H9 (cell line): ENCODE measurements around the gene GRIK4. TPM values are rescaled to one million over a fixed set of nuclear protein-coding genes. Genes with fewer than 3 reads are reported as not detected.

Experiments used
- DNase-seq: peaks from one replicate; pipeline ENCODE4 v3.0.0-alpha.2; 2017
- H2AFZ ChIP-seq: one replicate; pipeline ENCODE4 v1.6.1; 2013; ENCODE audit warnings: mild to moderate bottlenecking, low read length, control low read depth, moderate library complexity
- H2AK5ac ChIP-seq: 2 replicates; pipeline ENCODE4 v1.6.1; 2013; ENCODE audit warnings: low read length, control low read depth, mixed read lengths; ENCODE audit not compliant: insufficient read length
- H2BK120ac ChIP-seq: one replicate; pipeline ENCODE4 v1.6.1; 2013; ENCODE audit warnings: low read depth, mild to moderate bottlenecking, low read length, control low read depth, inconsistent platforms; ENCODE audit not compliant: poor library complexity, severe bottlenecking
- H2BK12ac ChIP-seq: 2 replicates; pipeline ENCODE4 v1.6.1; 2013; ENCODE audit warnings: low read length, control low read depth, mixed read lengths, low read depth; ENCODE audit not compliant: insufficient read length
- H2BK15ac ChIP-seq: 2 replicates; pipeline ENCODE4 v1.6.1; 2013; ENCODE audit warnings: low read depth, low read length, control low read depth
- H2BK20ac ChIP-seq: one replicate; pipeline ENCODE4 v1.6.1; 2013; ENCODE audit warnings: low read depth, mild to moderate bottlenecking, low read length, control low read depth, inconsistent platforms; ENCODE audit not compliant: poor library complexity, severe bottlenecking
- H2BK5ac ChIP-seq: 2 replicates; pipeline ENCODE4 v1.6.1; 2013; ENCODE audit warnings: low read length, control low read depth, mixed read lengths; ENCODE audit not compliant: insufficient read length
- H3K14ac ChIP-seq: 2 replicates; pipeline ENCODE4 v1.6.1; 2013; ENCODE audit warnings: low read length, control low read depth; ENCODE audit not compliant: insufficient read depth
- H3K18ac ChIP-seq: 2 replicates; pipeline ENCODE4 v1.6.1; 2013; ENCODE audit warnings: low read depth, mild to moderate bottlenecking, mixed read lengths, low read length, control low read depth; ENCODE audit not compliant: insufficient read length
- H3K23ac ChIP-seq: 2 replicates; pipeline ENCODE4 v1.6.1; 2013; ENCODE audit warnings: low read length, control low read depth, mixed read lengths, low read depth; ENCODE audit not compliant: insufficient read length
- H3K23me2 ChIP-seq: 2 replicates; pipeline ENCODE4 v1.6.1; 2013; ENCODE audit warnings: low read depth, mild to moderate bottlenecking, mixed read lengths, low read length, control low read depth; ENCODE audit not compliant: insufficient read length, poor library complexity, severe bottlenecking
- H3K27ac ChIP-seq: 2 replicates; pipeline ENCODE4 v1.5.1; 2013; ENCODE audit warnings: low read length, control low read depth, mixed read lengths, low read depth; ENCODE audit not compliant: insufficient read length
- H3K27me3 ChIP-seq: 2 replicates; pipeline ENCODE4 v1.6.1; 2013; ENCODE audit warnings: low read length, control low read depth, inconsistent platforms; ENCODE audit not compliant: insufficient read depth
- H3K4ac ChIP-seq: 2 replicates; pipeline ENCODE4 v1.6.1; 2013; ENCODE audit warnings: low read depth, mild to moderate bottlenecking, control low read depth, inconsistent platforms, low read length, moderate library complexity
- H3K4me1 ChIP-seq: 2 replicates; pipeline ENCODE4 v1.6.1; 2013; ENCODE audit warnings: low read length, control low read depth, inconsistent platforms; ENCODE audit not compliant: insufficient read depth
- H3K4me2 ChIP-seq: 2 replicates; pipeline ENCODE4 v1.6.1; 2013; ENCODE audit warnings: low read length, control low read depth, mixed read lengths; ENCODE audit not compliant: insufficient read length, insufficient read depth
- H3K56ac ChIP-seq: 2 replicates; pipeline ENCODE4 v1.6.1; 2013; ENCODE audit warnings: low read depth, mild to moderate bottlenecking, mixed read lengths, low read length, control low read depth; ENCODE audit not compliant: insufficient read length
- H3K79me1 ChIP-seq: 2 replicates; pipeline ENCODE4 v1.6.1; 2013; ENCODE audit warnings: low read depth, mild to moderate bottlenecking, moderate library complexity, low read length, control low read depth, inconsistent platforms; ENCODE audit not compliant: insufficient read depth, poor library complexity, severe bottlenecking
- H3K79me2 ChIP-seq: 2 replicates; pipeline ENCODE4 v1.6.1; 2013; ENCODE audit warnings: low read length, control low read depth, inconsistent platforms; ENCODE audit not compliant: insufficient read depth
- H3K9ac ChIP-seq: 2 replicates; pipeline ENCODE4 v1.6.1; 2013; ENCODE audit warnings: low read length, control low read depth, mixed read lengths; ENCODE audit not compliant: insufficient read length; ENCODE audit errors: extremely low read depth
- H3K9me3 ChIP-seq: one replicate; pipeline ENCODE4 v1.6.1; 2013; ENCODE audit warnings: low read depth, low read length, inconsistent platforms; ENCODE audit not compliant: control insufficient read depth
- H3T11ph ChIP-seq: one replicate; pipeline ENCODE4 v1.6.1; 2013; ENCODE audit warnings: mild to moderate bottlenecking, low read length, control low read depth, inconsistent platforms
- H4K20me1 ChIP-seq: one replicate; pipeline ENCODE4 v1.6.1; 2013; ENCODE audit not compliant: control insufficient read depth, insufficient read length, insufficient read depth
- H4K5ac ChIP-seq: 2 replicates; pipeline ENCODE4 v1.6.1; 2013; ENCODE audit warnings: low read depth, mild to moderate bottlenecking, mixed read lengths, low read length, control low read depth; ENCODE audit not compliant: insufficient read length
- H4K8ac ChIP-seq: replicated peaks from 2 replicates; pipeline ENCODE4 v1.6.1; 2013; ENCODE audit warnings: low read length, control low read depth, mixed read lengths, low read depth; ENCODE audit not compliant: insufficient read length
- H4K91ac ChIP-seq: 2 replicates; pipeline ENCODE4 v1.6.1; 2013; ENCODE audit warnings: low read depth, mild to moderate bottlenecking, moderate library complexity, mixed read lengths, low read length, control low read depth; ENCODE audit not compliant: insufficient read length
- H3K27ac Mint-ChIP-seq, 3 experiments: 2 replicates in 2 of 3; 3 replicates in 1 of 3; pipeline ENCODE4 v1.8.0; 2020 to 2021; ENCODE audit warnings: mixed read lengths in 3 of 3, mild to moderate bottlenecking in 1 of 3, moderate library complexity in 1 of 3
- H3K27me3 Mint-ChIP-seq: 2 replicates; pipeline ENCODE4 v1.8.0; 2021; ENCODE audit warnings: low read depth, mild to moderate bottlenecking, moderate library complexity, mixed read lengths
- H3K36me3 Mint-ChIP-seq, 3 experiments: 2 replicates in 2 of 3; 3 replicates in 1 of 3; pipeline ENCODE4 v1.8.0; 2020 to 2021; ENCODE audit warnings: low read depth in 3 of 3, mixed read lengths in 3 of 3; ENCODE audit not compliant: insufficient read depth in 1 of 3
- H3K4me1 Mint-ChIP-seq, 2 experiments: 2 replicates each; pipeline ENCODE4 v1.8.0; 2020; ENCODE audit warnings: mixed read lengths in 2 of 2
- H3K4me3 Mint-ChIP-seq, 2 experiments: 2 replicates in 1 of 2; 3 replicates in 1 of 2; pipeline ENCODE4 v1.8.0; 2020 to 2021; ENCODE audit warnings: mild to moderate bottlenecking in 2 of 2, mixed read lengths in 2 of 2, moderate library complexity in 1 of 2
- H3K9me3 Mint-ChIP-seq, 2 experiments: 2 replicates in 1 of 2; 3 replicates in 1 of 2; pipeline ENCODE4 v1.8.0; 2020; ENCODE audit warnings: mild to moderate bottlenecking in 2 of 2, mixed read lengths in 2 of 2, moderate library complexity in 1 of 2
- WGBS: extraction: QIAGEN DNeasy Blood & Tissue Kit; methylation state at CpG from one replicate; pipeline ENCODE4 v1.1.7; 2013; ENCODE audit warnings: missing lambda C conversion rate, low lambda C conversion rate, mixed read lengths; ENCODE audit not compliant: insufficient read length; ENCODE audit errors: extremely low coverage; 5-methylcytosine and 5-hydroxymethylcytosine counted together
- total RNA-seq: library from RNA; stranded (reverse); gene quantifications from 2 replicates; pipeline ENCODE4 v1.2.1, GENCODE V29; 2021
- TF ChIP-seq, protein P1 (sequence below): fragments of 200-600 bp; sonication (generic); conservative IDR thresholded peaks from 3 replicates; pipeline ENCODE4 v1.8.0; 2021; ENCODE audit warnings: antibody characterized with exemption, mild to moderate bottlenecking

GRIK4 gene
- total RNA-seq, 1 experiment from 2014 or later, result 2.3 TPM

- Histone ChIP-seq H3K27ac (no peak overlapping the region), H3K14ac (no peak overlapping the region), H4K20me1 (no peaks in the 10 kb centered on the region), H3K9me3 (no peaks in the 10 kb centered on the region), H4K8ac (no peak overlapping the region), H2BK12ac (no peak overlapping the region), H2AFZ (no peak overlapping the region), H3K27me3 (no peaks in the 10 kb centered on the region), H4K5ac (no peak overlapping the region), H3K18ac (no peak overlapping the region), H3T11ph (no peak overlapping the region), H3K56ac (no peak overlapping the region), H2BK20ac (no peak overlapping the region), H2BK120ac (no peak overlapping the region), H3K4me1 (peaks cover 5% of the 10 kb centered on the region; the same call in 1 of the 2 replicates), H3K23ac (no peak overlapping the region), H4K91ac (no peak overlapping the region), H2BK5ac (no peak overlapping the region), H3K9ac (no peak overlapping the region), H3K4me2 (no peak overlapping the region), H3K4ac (no peak overlapping the region), H3K79me1 (no peaks in the 10 kb centered on the region), H2AK5ac (no peak overlapping the region), H2BK15ac (no peak overlapping the region), H3K23me2 (no peaks in the 10 kb centered on the region), H3K79me2 (no peaks in the 10 kb centered on the region)
- Mint-ChIP-seq H3K27ac (no peak overlapping the region), H3K27me3 (peaks cover 14% of the 10 kb centered on the region), H3K4me1 (peaks cover 9 to 11% of the 10 kb centered on the region in 2 experiments), H3K4me3 (no peak overlapping the region), H3K9me3 (no peaks in the 10 kb centered on the region), H3K36me3 (no peaks in the 10 kb centered on the region)
- no CpG with 5 or more reads among the region's 11 CpGs for WGBS
- TF ChIP-seq, protein P1, sequence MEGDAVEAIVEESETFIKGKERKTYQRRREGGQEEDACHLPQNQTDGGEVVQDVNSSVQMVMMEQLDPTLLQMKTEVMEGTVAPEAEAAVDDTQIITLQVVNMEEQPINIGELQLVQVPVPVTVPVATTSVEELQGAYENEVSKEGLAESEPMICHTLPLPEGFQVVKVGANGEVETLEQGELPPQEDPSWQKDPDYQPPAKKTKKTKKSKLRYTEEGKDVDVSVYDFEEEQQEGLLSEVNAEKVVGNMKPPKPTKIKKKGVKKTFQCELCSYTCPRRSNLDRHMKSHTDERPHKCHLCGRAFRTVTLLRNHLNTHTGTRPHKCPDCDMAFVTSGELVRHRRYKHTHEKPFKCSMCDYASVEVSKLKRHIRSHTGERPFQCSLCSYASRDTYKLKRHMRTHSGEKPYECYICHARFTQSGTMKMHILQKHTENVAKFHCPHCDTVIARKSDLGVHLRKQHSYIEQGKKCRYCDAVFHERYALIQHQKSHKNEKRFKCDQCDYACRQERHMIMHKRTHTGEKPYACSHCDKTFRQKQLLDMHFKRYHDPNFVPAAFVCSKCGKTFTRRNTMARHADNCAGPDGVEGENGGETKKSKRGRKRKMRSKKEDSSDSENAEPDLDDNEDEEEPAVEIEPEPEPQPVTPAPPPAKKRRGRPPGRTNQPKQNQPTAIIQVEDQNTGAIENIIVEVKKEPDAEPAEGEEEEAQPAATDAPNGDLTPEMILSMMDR, result no peak
- no peak for DNase-seq
Measured at GRCh38 chr11:120795185-120795584, 283.6 kb downstream of the GRIK4 start.
